Neural cell (in vitro differentiated cells): ENCODE data around the gene SLIT3. TPM values are rescaled to one million over a fixed set of nuclear protein-coding genes. Genes with fewer than 3 reads are reported as not detected.

Experiments used
- H2AFZ ChIP-seq: fragments of 200-600, 300-800 bp; sonication (generic), shearing (Covaris generic); 2 replicates; pipeline ENCODE4 v1.6.0; 2014; ENCODE audit warnings: low read depth, mild to moderate bottlenecking, antibody characterized with exemption, low read length, moderate library complexity
- H3F3A ChIP-seq: fragments of 200-600 bp; shearing (Covaris generic); 2 replicates; pipeline ENCODE4 v1.6.1; 2016; ENCODE audit warnings: mild to moderate bottlenecking, moderate library complexity, mixed read lengths, antibody characterized with exemption, low read length; ENCODE audit not compliant: insufficient read depth, poor library complexity, severe bottlenecking
- H3K27ac ChIP-seq: fragments of 200-600, 300-800 bp; sonication (generic), shearing (Covaris generic); 2 replicates; pipeline ENCODE4 v1.5.1; 2014; ENCODE audit warnings: mild to moderate bottlenecking, low read length, moderate library complexity
- H3K27me3 ChIP-seq: fragments of 300-800, 200-600 bp; sonication (generic), shearing (Covaris generic); 2 replicates; pipeline ENCODE4 v1.6.0; 2014; ENCODE audit warnings: mild to moderate bottlenecking, low read depth, low read length, moderate library complexity; ENCODE audit not compliant: insufficient read depth
- H3K36me3 ChIP-seq: fragments of 300-800, 200-600 bp; sonication (generic), shearing (Covaris generic); 2 replicates; pipeline ENCODE4 v1.5.1; 2014; ENCODE audit warnings: mild to moderate bottlenecking, antibody characterized with exemption, low read length, moderate library complexity; ENCODE audit not compliant: insufficient read depth
- H3K4me2 ChIP-seq: fragments of 300-800, 200-600 bp; sonication (generic), shearing (Covaris generic); 2 replicates; pipeline ENCODE4 v1.6.0; 2014; ENCODE audit warnings: mild to moderate bottlenecking, low read length
- H3K4me3 ChIP-seq: fragments of 300-800, 200-600 bp; sonication (generic), shearing (Covaris generic); 2 replicates; pipeline ENCODE4 v1.5.1; 2014; ENCODE audit warnings: mild to moderate bottlenecking, low read length, moderate library complexity
- H3K79me2 ChIP-seq: fragments of 200-600 bp; shearing (Covaris generic); replicated peaks from 2 replicates; pipeline ENCODE4 v1.6.0; 2014; ENCODE audit warnings: mild to moderate bottlenecking, low read length, moderate library complexity; ENCODE audit not compliant: insufficient read depth
- H3K9ac ChIP-seq: fragments of 300-800, 200-600 bp; sonication (generic), shearing (Covaris generic); 2 replicates; pipeline ENCODE4 v1.6.1; 2016; ENCODE audit warnings: mild to moderate bottlenecking, low read length, mixed read lengths
- H3K9me2 ChIP-seq: fragments of 200-600 bp; shearing (Covaris generic); 2 replicates; pipeline ENCODE4 v1.6.1; 2016; ENCODE audit warnings: mild to moderate bottlenecking, low read length, mixed read lengths; ENCODE audit not compliant: insufficient read depth
- H3K9me3 ChIP-seq: fragments of 200-600, 300-800 bp; sonication (generic), shearing (Covaris generic); 2 replicates; pipeline ENCODE4 v1.6.1; 2016; ENCODE audit warnings: mild to moderate bottlenecking, mixed run types, low read length, moderate library complexity, mixed read lengths
- H4K20me1 ChIP-seq: fragments of 200-600 bp; shearing (Covaris generic); 2 replicates; pipeline ENCODE4 v1.6.1; 2016; ENCODE audit warnings: mild to moderate bottlenecking, mixed run types; ENCODE audit not compliant: insufficient read depth
- EP300 ChIP-seq: fragments of 450-650 bp; conservative IDR thresholded peaks from 2 replicates; pipeline ENCODE4 v1.6.1; 2014; ENCODE audit warnings: antibody characterized with exemption, mild to moderate bottlenecking, moderate library complexity; ENCODE audit not compliant: poor library complexity, severe bottlenecking
- EZH2 ChIP-seq: fragments of 200-600, 300-800 bp; shearing (Covaris generic), sonication (generic); IDR thresholded peaks from 2 replicates; pipeline ENCODE4 v1.6.1; 2014; ENCODE audit warnings: antibody characterized with exemption, low read length, borderline replicate concordance, mild to moderate bottlenecking; ENCODE audit not compliant: insufficient read depth, poor library complexity, severe bottlenecking
- MXI1 ChIP-seq: fragments of 450-650 bp; conservative IDR thresholded peaks from 2 replicates; pipeline ENCODE4 v1.6.1; 2014; ENCODE audit warnings: antibody characterized with exemption, mild to moderate bottlenecking; ENCODE audit not compliant: poor library complexity, severe bottlenecking
- POLR2AphosphoS5 ChIP-seq: IDR thresholded peaks from 2 replicates; pipeline ENCODE4 v1.6.1; 2012
- RAD21 ChIP-seq: fragments of 450-650 bp; conservative IDR thresholded peaks from 2 replicates; pipeline ENCODE4 v1.6.1; 2014; ENCODE audit warnings: antibody characterized with exemption, mild to moderate bottlenecking, moderate library complexity
- SMC3 ChIP-seq: fragments of 450-650 bp; conservative IDR thresholded peaks from 2 replicates; pipeline ENCODE4 v1.6.1; 2014; ENCODE audit warnings: antibody characterized with exemption, mild to moderate bottlenecking, moderate library complexity; ENCODE audit not compliant: poor library complexity
- TAF1 ChIP-seq: IDR thresholded peaks from 2 replicates; pipeline ENCODE4 v1.6.1; 2012; ENCODE audit warnings: low read depth
- polyA plus RNA-seq: library from polyadenylated mRNA; depleted of rRNA; stranded (reverse); fragments of >200 nt; gene quantifications from 2 replicates; pipeline ENCODE4 v1.2.3, GENCODE V29; 2014
- TF ChIP-seq, protein P1 (sequence below): fragments of 450-650 bp; IDR thresholded peaks from 2 replicates; pipeline ENCODE4 v1.5.1; 2014; ENCODE audit warnings: antibody characterized with exemption, mild to moderate bottlenecking, moderate library complexity; ENCODE audit not compliant: poor library complexity, severe bottlenecking
- TF ChIP-seq, protein P2 (sequence below): IDR thresholded peaks from 2 replicates; pipeline ENCODE4 v1.6.1; 2012; ENCODE audit warnings: borderline replicate concordance

SLIT3 gene
- polyA plus RNA-seq, 1 donor from 2014 or later = 1.2 TPM

DNA sequence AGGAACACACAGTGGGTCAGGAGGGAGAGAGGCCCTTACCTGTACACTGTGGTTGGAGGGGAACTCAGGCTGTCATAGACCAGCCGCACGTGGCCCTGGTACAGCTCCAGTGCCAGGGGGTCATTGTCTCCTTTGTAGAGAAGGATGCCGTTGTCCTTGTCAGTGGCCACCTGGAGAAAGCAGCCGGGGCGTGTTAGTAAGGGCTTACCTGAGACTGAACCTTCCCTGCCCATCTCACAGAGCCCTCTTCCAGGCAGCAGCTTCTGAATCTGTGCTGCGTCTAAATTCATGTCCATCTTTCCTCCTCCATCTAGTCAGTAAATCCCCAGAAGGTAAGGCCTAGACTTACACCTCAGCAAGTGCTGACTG is 617.0 kb downstream of the SLIT3 start:
- H3K27ac ChIP-seq = no peak overlapping the region
- no peak overlapping the region for H3K4me2 ChIP-seq
- H3K9ac ChIP-seq = no peak overlapping the region
- no peaks in the 10 kb centered on the region for H3F3A ChIP-seq
- H3K4me3 ChIP-seq = no peak overlapping the region
- H4K20me1 ChIP-seq = no peaks in the 10 kb centered on the region
- H3K27me3 ChIP-seq = no peaks in the 10 kb centered on the region
- no peaks in the 10 kb centered on the region for H3K36me3 ChIP-seq
- H3K9me2 ChIP-seq = no peaks in the 10 kb centered on the region
- TF ChIP-seq EP300 = no peak
- no peak for TF ChIP-seq POLR2AphosphoS5
- TF ChIP-seq MXI1 = no peak
- TF ChIP-seq, protein P1, sequence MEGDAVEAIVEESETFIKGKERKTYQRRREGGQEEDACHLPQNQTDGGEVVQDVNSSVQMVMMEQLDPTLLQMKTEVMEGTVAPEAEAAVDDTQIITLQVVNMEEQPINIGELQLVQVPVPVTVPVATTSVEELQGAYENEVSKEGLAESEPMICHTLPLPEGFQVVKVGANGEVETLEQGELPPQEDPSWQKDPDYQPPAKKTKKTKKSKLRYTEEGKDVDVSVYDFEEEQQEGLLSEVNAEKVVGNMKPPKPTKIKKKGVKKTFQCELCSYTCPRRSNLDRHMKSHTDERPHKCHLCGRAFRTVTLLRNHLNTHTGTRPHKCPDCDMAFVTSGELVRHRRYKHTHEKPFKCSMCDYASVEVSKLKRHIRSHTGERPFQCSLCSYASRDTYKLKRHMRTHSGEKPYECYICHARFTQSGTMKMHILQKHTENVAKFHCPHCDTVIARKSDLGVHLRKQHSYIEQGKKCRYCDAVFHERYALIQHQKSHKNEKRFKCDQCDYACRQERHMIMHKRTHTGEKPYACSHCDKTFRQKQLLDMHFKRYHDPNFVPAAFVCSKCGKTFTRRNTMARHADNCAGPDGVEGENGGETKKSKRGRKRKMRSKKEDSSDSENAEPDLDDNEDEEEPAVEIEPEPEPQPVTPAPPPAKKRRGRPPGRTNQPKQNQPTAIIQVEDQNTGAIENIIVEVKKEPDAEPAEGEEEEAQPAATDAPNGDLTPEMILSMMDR = no peak
- TF ChIP-seq RAD21 = no peak
- no peak for TF ChIP-seq EZH2
- TF ChIP-seq TAF1 = no peak
- TF ChIP-seq, protein P2, sequence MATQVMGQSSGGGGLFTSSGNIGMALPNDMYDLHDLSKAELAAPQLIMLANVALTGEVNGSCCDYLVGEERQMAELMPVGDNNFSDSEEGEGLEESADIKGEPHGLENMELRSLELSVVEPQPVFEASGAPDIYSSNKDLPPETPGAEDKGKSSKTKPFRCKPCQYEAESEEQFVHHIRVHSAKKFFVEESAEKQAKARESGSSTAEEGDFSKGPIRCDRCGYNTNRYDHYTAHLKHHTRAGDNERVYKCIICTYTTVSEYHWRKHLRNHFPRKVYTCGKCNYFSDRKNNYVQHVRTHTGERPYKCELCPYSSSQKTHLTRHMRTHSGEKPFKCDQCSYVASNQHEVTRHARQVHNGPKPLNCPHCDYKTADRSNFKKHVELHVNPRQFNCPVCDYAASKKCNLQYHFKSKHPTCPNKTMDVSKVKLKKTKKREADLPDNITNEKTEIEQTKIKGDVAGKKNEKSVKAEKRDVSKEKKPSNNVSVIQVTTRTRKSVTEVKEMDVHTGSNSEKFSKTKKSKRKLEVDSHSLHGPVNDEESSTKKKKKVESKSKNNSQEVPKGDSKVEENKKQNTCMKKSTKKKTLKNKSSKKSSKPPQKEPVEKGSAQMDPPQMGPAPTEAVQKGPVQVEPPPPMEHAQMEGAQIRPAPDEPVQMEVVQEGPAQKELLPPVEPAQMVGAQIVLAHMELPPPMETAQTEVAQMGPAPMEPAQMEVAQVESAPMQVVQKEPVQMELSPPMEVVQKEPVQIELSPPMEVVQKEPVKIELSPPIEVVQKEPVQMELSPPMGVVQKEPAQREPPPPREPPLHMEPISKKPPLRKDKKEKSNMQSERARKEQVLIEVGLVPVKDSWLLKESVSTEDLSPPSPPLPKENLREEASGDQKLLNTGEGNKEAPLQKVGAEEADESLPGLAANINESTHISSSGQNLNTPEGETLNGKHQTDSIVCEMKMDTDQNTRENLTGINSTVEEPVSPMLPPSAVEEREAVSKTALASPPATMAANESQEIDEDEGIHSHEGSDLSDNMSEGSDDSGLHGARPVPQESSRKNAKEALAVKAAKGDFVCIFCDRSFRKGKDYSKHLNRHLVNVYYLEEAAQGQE = no peak
- no peak for TF ChIP-seq SMC3
- no peaks in the 10 kb centered on the region for H3K79me2 ChIP-seq
- H2AFZ ChIP-seq = no peak overlapping the region
- H3K9me3 ChIP-seq = no peaks in the 10 kb centered on the region

DNA sequence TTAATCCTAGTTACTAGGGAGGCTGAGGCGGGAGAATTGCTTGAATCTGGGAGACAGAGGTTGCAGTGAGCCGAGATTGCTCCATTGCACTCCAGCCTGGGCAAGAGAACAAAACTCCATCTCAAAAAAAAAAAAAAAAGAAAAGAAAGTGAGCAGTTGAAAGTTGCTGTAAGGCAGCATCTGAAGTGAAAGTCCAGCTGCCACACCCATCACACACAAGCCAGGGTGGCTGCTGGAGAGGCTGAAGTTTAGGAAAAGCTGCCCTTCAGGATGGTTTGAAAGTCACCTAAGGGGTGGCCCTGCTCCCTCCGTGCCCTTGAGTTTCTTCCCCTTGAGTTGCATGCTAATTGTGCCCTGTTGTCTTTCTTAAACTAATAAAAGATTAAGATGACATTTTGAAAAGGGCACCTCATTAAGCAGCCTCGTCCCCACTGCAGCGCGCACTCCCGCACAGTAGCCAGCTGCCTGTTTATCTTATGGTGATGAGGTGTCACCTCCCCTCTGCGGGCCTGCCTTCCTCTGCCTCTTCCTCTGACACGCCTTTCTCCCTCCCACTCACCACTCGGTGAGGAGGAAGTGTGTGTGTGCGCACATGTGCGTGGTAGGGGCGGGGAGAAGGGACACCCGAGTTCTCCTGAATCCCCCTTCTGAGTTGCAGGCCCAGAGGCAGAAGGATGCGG is 617.6 kb downstream of the SLIT3 start:
- no peak for TF ChIP-seq EP300
- Histone ChIP-seq H3K9ac (no peak overlapping the region), H2AFZ (no peak overlapping the region), H3K36me3 (no peaks in the 10 kb centered on the region), H3F3A (no peaks in the 10 kb centered on the region), H4K20me1 (no peaks in the 10 kb centered on the region), H3K27ac (no peak overlapping the region), H3K9me2 (no peaks in the 10 kb centered on the region), H3K79me2 (no peaks in the 10 kb centered on the region), H3K4me2 (no peak overlapping the region), H3K4me3 (no peak overlapping the region), H3K27me3 (no peaks in the 10 kb centered on the region), H3K9me3 (no peaks in the 10 kb centered on the region)
